Esophagus squamous epithelium (tissue), 4 donors: ENCODE measurements around the gene BMP7.

ENCODE experiments used
- POLR2A ChIP-seq, 4 donors: fragments of 450-650 bp; IDR thresholded peaks; one replicate each; pipeline ENCODE4 v1.6.1; 2017; ENCODE audit warnings: antibody characterized with exemption in 4 of 4, mild to moderate bottlenecking in 4 of 4, moderate library complexity in 3 of 4
- TF ChIP-seq, protein P1 (sequence below), 6 experiments: fragments of 450-650 bp in 4 of 6; fragments of 200-600 bp in 2 of 6; sonication (generic) in 2 of 6; IDR thresholded peaks; one replicate each; pipeline ENCODE4 v1.5.1; 2016 to 2019; ENCODE audit warnings: antibody characterized with exemption in 6 of 6, mild to moderate bottlenecking in 4 of 6, moderate library complexity in 4 of 6

GRCh38 chr20:57159193-57159851, 107.1 kb downstream of the BMP7 start:
- TF ChIP-seq, protein P1, sequence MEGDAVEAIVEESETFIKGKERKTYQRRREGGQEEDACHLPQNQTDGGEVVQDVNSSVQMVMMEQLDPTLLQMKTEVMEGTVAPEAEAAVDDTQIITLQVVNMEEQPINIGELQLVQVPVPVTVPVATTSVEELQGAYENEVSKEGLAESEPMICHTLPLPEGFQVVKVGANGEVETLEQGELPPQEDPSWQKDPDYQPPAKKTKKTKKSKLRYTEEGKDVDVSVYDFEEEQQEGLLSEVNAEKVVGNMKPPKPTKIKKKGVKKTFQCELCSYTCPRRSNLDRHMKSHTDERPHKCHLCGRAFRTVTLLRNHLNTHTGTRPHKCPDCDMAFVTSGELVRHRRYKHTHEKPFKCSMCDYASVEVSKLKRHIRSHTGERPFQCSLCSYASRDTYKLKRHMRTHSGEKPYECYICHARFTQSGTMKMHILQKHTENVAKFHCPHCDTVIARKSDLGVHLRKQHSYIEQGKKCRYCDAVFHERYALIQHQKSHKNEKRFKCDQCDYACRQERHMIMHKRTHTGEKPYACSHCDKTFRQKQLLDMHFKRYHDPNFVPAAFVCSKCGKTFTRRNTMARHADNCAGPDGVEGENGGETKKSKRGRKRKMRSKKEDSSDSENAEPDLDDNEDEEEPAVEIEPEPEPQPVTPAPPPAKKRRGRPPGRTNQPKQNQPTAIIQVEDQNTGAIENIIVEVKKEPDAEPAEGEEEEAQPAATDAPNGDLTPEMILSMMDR (IDR thresholded peaks at IDR 0.05): no peak
- no peak for TF ChIP-seq POLR2A (IDR thresholded peaks at IDR 0.05)
